ENCODE measurements around the gene HOMER2. TPM values are rescaled to one million over a fixed set of nuclear protein-coding genes. Genes with fewer than 3 reads are reported as not detected.

HOMER2 gene
- total and polyA plus RNA-seq, 2 of the 13 experiments (the other 11 are each of a cell fraction or from before 2014, with no cell fraction given), result 12.9 to 14.1 TPM

DNA sequence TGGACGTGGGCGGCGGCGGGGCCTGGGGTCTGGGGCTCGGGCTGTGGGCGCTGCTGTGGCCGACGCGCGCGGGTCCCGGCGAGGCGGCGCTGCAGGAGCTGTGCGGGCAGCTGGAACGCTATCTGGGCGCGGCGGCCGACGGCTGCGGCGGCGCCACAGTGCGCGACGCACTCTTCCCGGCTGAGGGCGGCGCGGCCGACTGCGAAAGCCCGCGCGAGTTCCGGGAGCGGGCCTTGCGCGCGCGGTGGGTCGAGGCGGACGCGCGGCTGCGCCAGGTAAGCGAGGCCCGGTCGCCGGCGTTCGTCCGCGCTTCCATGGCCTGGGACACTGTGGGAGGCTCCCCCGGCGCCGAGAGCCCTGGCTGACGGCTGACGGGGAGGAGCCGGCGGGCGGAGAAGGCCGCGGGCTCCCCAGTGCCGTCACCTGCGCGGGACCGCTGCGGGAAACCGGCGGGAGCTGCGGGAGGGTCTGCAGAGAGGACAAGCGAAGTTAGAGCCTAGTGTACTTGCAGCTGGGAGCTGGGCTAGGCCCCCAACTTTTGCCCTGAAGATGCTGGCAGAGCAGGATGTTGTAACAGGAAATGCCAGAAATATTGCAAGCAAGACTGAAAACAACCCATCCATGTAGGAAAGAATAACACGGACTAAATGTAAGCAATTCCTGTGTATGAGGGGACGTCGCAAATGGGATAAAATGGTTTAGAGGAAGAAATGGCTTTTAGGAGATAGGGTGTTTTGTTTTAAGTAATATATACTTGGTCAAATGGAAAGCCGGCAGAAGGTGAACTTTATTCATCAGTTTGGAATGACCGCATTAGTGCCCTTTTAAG lies 142.2 kb downstream of the HOMER2 start (continued):
- TF ChIP-seq, protein P1, sequence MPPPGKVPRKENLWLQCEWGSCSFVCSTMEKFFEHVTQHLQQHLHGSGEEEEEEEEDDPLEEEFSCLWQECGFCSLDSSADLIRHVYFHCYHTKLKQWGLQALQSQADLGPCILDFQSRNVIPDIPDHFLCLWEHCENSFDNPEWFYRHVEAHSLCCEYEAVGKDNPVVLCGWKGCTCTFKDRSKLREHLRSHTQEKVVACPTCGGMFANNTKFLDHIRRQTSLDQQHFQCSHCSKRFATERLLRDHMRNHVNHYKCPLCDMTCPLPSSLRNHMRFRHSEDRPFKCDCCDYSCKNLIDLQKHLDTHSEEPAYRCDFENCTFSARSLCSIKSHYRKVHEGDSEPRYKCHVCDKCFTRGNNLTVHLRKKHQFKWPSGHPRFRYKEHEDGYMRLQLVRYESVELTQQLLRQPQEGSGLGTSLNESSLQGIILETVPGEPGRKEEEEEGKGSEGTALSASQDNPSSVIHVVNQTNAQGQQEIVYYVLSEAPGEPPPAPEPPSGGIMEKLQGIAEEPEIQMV (CRISPR knock-in tag; IDR thresholded peaks at IDR 0.05; ENCODE audit: low read depth), result no peak
- TF ChIP-seq ZKSCAN5 (CRISPR knock-in tag; IDR thresholded peaks at IDR 0.05) (no peak), GFI1 (CRISPR knock-in tag; IDR thresholded peaks at IDR 0.05; ENCODE audit: borderline replicate concordance) (no peak; the same call in 1 of the 2 replicates), ZZZ3 (CRISPR knock-in tag; IDR thresholded peaks at IDR 0.05; ENCODE audit: borderline replicate concordance) (no peak), MBD4 (IDR thresholded peaks at IDR 0.05; ENCODE audit: borderline replicate concordance, low read length) (no peak), NR2F6 (IDR thresholded peaks at IDR 0.05) (no peak), NR2F6 (CRISPR knock-in tag; IDR thresholded peaks at IDR 0.05) (no peak), CCDC6 (CRISPR knock-in tag; IDR thresholded peaks at IDR 0.05) (0 out of 2 replicates have a peak, but pooled peaks have one; percentile 44), TCF7 (IDR thresholded peaks at IDR 0.05; ENCODE audit: low read depth) (no peak), MTF1 (CRISPR knock-in tag; IDR thresholded peaks at IDR 0.05) (no peak), ATF7-NPFF (CRISPR knock-in tag; IDR thresholded peaks at IDR 0.05; ENCODE audit: low read depth) (no peak), ETV5 (CRISPR knock-in tag; IDR thresholded peaks at IDR 0.05; ENCODE audit: borderline replicate concordance) (peak; percentile 67), ARNT (IDR thresholded peaks at IDR 0.05) (no peak), SAFB2 (CRISPR knock-in tag; IDR thresholded peaks at IDR 0.05; ENCODE audit: borderline replicate concordance, low read depth) (no peak), CHD4 (IDR thresholded peaks at IDR 0.05; ENCODE audit: borderline replicate concordance, low read length) (no peak), SMC3 (IDR thresholded peaks at IDR 0.05; ENCODE audit: low read length) (no peak), CBX5 (CRISPR knock-in tag; IDR thresholded peaks at IDR 0.05; ENCODE audit: borderline replicate concordance) (no peak), HMGA1 (CRISPR knock-in tag; conservative IDR thresholded peaks at IDR 0.05) (no peak)
- TF ChIP-seq, protein P2, sequence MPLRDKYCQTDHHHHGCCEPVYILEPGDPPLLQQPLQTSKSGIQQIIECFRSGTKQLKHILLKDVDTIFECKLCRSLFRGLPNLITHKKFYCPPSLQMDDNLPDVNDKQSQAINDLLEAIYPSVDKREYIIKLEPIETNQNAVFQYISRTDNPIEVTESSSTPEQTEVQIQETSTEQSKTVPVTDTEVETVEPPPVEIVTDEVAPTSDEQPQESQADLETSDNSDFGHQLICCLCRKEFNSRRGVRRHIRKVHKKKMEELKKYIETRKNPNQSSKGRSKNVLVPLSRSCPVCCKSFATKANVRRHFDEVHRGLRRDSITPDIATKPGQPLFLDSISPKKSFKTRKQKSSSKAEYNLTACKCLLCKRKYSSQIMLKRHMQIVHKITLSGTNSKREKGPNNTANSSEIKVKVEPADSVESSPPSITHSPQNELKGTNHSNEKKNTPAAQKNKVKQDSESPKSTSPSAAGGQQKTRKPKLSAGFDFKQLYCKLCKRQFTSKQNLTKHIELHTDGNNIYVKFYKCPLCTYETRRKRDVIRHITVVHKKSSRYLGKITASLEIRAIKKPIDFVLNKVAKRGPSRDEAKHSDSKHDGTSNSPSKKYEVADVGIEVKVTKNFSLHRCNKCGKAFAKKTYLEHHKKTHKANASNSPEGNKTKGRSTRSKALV (CRISPR knock-in tag; IDR thresholded peaks at IDR 0.05), result no peak
- TF ChIP-seq, protein P3, sequence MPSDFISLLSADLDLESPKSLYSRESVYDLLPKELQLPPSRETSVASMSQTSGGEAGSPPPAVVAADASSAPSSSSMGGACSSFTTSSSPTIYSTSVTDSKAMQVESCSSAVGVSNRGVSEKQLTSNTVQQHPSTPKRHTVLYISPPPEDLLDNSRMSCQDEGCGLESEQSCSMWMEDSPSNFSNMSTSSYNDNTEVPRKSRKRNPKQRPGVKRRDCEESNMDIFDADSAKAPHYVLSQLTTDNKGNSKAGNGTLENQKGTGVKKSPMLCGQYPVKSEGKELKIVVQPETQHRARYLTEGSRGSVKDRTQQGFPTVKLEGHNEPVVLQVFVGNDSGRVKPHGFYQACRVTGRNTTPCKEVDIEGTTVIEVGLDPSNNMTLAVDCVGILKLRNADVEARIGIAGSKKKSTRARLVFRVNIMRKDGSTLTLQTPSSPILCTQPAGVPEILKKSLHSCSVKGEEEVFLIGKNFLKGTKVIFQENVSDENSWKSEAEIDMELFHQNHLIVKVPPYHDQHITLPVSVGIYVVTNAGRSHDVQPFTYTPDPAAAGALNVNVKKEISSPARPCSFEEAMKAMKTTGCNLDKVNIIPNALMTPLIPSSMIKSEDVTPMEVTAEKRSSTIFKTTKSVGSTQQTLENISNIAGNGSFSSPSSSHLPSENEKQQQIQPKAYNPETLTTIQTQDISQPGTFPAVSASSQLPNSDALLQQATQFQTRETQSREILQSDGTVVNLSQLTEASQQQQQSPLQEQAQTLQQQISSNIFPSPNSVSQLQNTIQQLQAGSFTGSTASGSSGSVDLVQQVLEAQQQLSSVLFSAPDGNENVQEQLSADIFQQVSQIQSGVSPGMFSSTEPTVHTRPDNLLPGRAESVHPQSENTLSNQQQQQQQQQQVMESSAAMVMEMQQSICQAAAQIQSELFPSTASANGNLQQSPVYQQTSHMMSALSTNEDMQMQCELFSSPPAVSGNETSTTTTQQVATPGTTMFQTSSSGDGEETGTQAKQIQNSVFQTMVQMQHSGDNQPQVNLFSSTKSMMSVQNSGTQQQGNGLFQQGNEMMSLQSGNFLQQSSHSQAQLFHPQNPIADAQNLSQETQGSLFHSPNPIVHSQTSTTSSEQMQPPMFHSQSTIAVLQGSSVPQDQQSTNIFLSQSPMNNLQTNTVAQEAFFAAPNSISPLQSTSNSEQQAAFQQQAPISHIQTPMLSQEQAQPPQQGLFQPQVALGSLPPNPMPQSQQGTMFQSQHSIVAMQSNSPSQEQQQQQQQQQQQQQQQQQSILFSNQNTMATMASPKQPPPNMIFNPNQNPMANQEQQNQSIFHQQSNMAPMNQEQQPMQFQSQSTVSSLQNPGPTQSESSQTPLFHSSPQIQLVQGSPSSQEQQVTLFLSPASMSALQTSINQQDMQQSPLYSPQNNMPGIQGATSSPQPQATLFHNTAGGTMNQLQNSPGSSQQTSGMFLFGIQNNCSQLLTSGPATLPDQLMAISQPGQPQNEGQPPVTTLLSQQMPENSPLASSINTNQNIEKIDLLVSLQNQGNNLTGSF (CRISPR knock-in tag; IDR thresholded peaks at IDR 0.05), result no peak
- TF ChIP-seq, protein P4, sequence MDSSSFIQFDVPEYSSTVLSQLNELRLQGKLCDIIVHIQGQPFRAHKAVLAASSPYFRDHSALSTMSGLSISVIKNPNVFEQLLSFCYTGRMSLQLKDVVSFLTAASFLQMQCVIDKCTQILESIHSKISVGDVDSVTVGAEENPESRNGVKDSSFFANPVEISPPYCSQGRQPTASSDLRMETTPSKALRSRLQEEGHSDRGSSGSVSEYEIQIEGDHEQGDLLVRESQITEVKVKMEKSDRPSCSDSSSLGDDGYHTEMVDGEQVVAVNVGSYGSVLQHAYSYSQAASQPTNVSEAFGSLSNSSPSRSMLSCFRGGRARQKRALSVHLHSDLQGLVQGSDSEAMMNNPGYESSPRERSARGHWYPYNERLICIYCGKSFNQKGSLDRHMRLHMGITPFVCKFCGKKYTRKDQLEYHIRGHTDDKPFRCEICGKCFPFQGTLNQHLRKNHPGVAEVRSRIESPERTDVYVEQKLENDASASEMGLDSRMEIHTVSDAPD (CRISPR knock-in tag; IDR thresholded peaks at IDR 0.05), result no peak
